Breast epithelium (tissue), 3 donors: ENCODE data around the gene TRIP6.

Experiments
- CTCF ChIP-seq, 3 donors: fragments of 450-650 bp; IDR thresholded peaks; one replicate each; pipeline ENCODE4 v1.5.1; 2016 to 2017; ENCODE audit warnings: antibody characterized with exemption in 3 of 3, mild to moderate bottlenecking in 3 of 3, moderate library complexity in 3 of 3
- POLR2A ChIP-seq: fragments of 450-650 bp; IDR thresholded peaks from one replicate; pipeline ENCODE4 v1.6.1; 2016; ENCODE audit warnings: antibody characterized with exemption, mild to moderate bottlenecking, moderate library complexity
- POLR2AphosphoS5 ChIP-seq, 3 donors: sonication (generic); formaldehyde crosslinking; IDR thresholded peaks; one replicate each; pipeline ENCODE4 v1.6.1; 2017; ENCODE audit warnings: antibody characterized with exemption in 3 of 3

DNA sequence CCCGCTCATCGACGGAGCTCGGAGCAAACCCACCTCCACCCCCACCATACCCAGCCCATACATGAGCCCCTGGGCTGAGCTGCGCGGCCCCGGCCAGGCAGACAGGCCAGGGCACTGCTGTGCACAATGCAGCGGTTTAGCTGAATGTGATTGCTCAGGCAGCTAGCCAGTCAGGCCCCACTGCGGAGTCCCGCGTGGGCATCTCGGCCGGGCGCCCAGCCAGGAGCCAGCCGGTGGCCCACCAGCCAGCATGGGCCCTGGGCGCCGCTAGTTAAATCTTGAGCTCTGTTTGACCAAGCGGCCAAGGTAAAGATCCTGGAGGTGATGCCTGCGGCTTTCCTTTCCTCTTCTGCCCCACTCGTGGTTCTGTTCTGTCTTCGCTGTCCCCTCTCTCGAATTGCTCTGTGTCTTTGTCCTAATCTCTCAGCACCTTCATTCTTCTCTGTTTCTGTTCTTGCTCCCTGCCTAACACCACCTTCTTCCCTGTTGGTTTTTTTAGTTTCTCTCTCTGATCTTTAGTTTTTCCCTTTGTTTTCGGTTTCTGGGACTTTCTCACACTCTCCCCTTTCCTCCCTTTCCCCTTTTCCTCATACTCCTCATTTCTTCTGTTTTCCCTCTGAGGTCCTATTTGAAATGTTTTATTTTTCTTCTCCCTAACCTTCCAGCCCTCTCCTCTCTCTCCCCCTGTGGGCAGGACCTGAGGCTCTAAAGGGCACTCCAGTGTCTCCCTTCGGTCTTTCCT is 15.8 kb downstream of the TRIP6 start:
- TF ChIP-seq CTCF (IDR thresholded peaks at IDR 0.05) (no peak), POLR2A (no peak), POLR2AphosphoS5 (IDR thresholded peaks at IDR 0.05) (no peak)
